HG02885 (cell line): ENCODE measurements around the gene WIZ.
A peak's percentile ranks its signal among the peaks of the same experiment; 100 is the strongest.

Source experiments
- ATAC-seq: cut with Tn5 transposase; IDR thresholded peaks from one replicate; pipeline ENCODE4 v1.9.1; 2021; ENCODE audit warnings: mild to moderate bottlenecking; ENCODE audit not compliant: unreplicated experiment, poor library complexity

WIZ gene

DNA sequence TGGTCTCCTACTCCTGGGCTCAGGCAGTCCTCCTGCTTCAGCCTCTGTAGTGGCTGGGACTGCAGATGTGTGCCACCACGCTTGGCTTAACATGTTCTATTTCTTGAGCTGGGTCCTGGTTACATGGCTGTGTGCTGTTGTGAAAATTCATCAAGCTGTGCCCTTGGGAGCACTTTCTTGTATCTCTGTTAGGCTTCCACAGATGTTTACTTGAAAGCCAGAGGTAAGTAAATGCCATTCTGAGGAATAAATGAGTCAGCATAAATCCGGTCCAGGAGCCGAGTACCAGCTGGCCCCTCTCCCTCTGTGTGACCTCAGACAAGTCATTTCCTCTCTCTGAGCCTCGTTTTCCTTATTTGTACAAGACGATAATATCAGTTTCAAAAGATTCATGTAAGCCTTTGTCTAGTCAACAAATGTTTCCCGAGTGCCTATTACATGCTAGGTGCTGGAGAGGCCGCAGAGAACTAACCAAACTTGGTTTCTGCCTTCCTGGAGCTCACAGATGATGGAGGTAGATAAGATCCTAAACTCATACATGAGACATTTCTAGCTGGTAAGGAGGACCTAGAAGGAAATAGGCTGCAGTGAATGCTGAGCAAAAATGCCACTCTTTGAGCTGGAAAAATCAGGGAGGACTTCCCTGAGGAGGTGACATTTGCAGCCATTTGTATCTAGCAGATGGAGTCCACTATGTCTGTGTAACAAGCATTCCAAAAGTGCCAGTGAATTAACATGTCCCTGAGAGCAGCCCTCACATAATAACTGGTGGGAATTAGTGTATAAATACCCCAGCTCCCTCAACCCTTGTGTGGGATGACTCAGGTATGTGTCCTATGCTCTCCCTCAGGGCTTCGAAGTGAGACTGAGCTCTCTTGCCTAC is 17.3 kb upstream of the WIZ start:
- ATAC-seq = no peak

DNA sequence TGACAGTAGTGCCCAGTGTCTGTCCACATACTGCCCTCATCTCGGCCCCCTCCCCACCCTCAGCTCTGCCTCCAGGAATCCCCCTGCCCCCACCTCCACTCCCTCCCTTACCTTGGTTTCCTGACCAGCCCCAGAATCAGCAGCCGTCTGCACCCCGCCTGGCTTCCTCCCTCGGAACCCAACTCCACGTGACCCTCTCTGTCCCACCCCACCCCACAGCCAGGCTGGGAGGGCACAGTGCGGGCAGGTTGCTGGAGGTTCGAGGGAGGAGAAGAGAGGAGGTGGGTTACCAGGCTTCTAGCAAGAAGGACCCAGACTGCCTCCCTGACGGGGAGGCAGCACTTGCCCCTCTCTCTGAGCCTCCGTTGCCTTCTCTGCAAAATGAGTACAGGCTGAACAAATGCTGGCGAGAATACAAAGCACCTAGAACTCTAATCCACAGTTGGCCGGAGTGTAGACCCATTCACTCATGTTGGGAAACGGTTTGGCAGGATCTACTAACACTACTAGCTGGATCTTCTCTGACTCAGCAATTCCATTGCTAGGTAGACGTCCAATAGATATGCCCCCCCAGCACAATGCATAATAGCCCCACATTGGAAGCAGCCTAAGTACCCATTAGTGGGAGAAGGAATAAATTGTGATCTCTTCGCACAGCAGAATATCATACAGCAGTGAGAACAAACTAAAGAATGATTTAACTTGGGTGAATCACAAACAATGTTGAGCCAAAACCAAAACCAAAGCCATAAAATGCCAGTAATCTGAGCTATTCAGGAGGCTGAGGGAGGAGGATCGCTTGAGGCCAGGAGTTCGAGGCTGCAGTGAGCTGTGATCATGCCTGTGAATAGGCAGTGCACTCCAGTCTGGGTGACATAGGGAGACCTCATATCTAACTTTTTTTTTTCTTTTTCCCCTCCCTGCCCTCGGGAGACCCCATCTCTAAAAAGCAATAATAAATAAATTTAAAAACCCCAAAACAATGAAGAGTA is 14.9 kb upstream of the WIZ start, which contains the start of gene RASAL3:
Gene RASAL3 (minus strand): TSS at position 151 of the 992 bp plus-strand sequence. CDS start 186 bp downstream, outside the sequence.
- peak; percentile 57 for ATAC-seq

DNA sequence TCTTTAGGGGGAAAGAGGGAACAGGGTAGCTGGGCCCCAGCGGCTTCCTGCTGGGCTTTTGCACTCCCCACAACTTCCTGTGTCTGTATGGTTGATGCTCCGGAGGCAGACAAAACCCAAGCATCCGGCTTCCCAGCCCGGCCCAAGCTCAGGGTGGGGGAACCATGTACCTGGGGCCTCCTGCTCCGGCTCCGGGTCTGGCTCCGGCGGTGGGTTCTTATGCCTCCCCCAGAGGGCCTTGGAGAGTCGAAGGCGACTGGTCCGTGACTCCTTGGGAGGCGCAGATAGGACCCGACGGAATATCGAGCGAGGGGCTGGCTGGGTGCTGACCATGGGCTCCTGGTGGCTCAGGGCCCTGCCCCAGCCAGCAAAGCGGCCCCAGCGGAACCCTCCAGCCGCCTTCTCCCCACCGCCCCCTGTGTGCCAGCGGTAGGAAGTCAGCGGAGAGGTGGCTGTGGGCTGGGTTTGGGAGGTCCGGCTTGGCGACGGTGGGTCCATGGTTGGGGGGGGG is 14.2 kb upstream of the WIZ start:
- peak; percentile 56 for ATAC-seq

DNA sequence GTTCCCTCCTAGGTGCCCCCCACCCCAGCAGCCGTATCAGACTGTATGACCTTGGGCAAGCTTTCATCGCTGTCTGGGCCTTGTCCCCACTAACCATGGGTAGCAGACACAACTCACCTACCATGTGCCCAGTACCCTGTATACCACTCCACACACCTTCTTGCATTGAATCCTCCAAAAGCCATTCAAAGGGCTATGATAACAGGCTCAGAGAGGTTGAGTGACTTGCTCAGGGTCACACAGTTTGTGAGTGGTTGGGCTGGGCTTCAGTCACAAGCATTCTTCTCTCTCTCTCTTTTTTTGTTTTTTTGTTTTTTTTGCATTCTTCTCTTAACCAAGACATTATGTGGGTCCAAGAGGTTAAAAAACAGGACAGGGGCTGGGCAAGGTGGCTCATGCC is 11.9 kb upstream of the WIZ start:
- no peak for ATAC-seq

DNA sequence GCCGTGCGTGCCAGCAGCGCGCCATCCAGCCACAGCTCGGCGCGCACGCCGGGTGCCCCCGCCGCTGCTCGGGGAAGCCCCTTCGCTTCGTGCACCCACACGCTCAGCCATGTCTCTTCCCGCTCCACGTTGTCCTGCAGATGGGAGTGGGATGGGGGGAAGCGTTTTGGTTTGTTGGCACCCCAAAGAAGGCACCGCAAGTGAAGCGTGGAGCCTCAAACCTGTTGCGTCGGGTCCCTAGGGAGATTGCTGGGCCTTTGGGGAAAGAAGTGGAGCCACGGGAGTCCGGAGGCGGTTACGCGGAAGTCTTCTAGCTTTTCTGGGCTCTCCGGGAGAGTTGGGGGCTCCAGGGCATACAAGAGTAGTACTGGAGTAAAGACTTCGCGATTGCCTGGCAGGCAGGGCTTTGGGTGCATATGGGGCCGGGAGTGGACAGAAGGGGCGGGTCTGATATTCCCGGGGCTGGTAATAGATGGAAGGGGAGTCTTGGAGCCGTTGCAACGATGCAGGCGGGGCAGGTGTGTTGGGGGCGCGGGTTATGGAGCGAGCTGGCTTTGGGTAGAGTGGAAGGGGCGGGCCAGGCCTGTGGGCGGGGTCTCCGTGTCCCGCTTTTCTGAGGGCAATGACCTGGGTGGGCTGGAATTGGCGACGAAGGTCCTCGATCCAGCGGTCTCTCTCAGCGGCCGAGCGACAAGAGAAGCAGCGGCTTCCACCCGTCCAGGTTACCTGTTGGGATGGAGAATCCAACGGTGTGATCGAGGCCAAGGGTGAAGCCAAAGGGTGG is 8.1 kb upstream of the WIZ start:
- ATAC-seq = no peak

DNA sequence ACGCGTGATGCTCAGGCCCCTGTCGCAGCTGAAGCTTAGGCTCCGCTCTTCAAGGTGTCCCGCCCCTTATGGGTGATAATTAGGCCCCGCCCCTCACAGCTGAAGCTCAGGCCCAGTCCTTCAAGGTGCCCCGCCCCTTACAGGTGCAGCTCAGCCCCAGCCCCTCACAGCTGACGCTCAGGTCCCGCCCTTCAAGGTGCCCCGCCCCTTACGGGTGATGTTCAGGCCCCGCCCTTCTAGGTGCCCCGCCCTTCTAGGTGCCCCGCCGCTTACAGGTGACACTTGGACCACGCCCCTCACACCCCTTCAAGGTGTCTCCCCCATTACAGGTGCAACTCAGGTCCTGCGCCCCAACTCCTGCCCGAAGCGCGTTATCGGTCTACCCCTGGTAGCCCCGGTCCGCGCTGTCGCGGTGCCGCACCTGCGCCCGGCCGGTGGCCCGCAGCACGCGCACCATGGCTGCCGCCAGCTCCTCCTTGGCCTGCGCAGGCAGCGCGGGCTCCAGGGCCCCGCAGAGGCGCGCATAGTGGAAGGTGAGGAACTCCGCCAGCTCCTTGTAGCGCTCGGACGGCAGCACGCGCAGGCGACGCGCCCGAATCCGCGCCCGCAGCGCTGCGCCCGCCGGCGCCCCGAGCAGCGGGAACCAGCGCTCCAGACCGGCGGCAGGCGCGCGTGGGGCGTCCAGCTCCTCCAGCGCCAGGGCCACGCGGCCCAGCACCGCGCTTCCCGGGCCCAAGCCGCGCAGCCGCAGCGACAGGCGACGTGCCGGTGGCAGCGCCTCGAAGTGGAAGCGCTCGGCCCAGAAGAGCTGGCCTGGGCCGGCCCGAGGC is 7.3 kb upstream of the WIZ start:
- ATAC-seq = no peak

DNA sequence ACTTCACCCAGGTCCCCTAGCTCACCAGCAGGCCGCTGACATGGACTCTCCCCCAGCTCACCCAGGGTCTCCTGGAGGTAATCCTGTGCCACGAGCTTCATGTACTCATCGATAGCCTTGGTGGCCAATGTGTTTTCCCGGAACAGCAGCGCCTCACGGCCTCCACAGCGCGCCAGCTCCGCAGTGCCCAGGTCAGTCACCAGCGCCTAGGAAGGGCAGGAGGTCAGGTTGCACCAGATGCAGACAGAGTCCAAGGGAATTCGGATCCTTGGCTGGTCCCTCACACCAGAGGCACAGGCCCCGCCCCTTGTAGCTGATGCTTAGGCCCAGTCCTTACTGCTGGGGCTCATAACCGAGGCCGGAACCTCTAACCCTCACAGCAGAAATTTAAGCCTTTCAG is 6.7 kb upstream of the WIZ start:
- ATAC-seq = no peak

DNA sequence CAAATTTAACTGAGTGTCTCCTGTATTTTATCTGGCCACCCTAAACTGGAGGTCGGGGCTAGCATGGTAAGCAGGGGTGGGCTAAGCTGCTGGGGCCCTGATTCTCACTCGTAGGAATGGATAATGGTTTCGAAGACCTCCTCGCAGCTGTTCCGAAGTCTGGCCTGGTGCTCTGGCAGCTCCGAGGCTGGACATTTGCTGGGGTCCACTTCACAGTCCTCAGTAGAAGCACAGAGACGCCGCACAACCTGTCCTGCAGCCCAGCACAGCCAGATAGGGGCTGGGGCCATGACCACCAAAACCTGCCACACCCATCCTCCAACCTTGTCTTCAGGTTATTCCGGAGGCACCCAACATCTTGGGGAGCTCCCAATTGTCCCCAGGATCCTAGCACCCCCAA is 6.2 kb upstream of the WIZ start:
- no peak for ATAC-seq

DNA sequence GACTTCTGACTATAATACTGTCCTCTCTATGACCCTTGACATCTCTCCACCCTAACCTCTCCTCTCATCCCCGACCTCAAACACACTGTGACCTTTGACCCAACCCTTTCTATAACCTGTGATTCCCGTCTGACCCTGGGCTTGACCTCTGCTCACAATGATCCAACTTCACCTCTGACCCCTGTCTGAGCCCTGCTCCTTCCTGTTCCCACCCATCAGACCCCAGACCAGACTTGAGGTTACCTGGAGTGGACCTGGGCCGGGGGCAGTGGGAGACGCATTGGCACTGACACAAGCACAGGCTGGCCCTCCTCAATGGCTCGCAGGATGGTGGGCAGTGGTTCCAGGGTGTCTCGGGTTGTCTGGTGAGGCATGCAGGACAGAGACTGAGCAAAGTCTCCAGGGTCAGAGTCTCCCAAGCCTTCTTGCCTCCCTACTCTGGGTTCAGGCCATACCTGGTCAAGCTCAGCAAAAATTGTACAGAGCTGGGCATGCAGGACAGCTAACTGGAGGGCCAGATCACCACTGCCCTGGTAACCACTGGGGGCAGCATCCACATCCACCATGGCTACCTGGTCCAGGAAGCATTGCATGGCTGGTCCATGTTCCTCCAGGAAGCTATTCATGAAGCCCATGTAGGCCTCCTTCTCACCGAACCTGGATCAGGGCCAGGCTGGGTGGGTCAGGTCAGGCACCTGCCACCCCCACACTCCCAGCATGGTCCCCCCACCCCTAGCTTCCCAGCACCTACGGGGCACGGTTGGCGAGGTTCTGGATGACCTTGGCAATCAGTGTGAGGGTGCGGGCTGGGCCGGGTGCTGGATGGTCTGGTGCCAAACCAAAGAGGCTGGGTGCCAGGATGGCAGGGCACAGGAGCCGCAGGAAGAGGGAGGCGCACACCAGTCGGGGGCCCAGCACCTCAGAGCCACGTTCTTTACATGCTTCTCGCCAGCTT is 4.4 kb upstream of the WIZ start:
- ATAC-seq = no peak

DNA sequence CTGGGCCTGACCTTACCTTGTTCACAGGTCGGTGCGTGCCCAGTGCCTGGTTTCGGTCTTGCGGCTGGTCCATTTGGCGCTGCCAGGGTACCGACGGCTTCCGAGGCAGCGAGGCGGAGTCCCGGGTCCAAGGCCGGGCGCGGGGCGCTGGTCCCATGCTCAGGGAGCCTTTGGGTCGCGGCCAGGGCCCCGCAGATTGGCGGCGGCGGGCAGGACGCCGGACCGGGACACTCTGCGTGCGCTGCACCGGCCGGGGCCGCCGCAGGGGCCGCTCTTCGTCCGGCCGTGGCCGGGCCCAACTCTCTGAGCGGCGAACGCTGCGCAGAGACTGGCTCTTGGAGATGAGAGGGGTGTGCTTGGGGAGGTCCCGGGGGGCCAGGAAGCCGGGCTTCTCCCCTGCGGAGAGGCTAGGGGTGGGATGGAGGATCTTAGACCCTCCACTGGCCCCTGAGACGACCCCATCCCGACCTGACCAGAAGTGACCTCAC is 3.4 kb upstream of the WIZ start:
- no peak for ATAC-seq

DNA sequence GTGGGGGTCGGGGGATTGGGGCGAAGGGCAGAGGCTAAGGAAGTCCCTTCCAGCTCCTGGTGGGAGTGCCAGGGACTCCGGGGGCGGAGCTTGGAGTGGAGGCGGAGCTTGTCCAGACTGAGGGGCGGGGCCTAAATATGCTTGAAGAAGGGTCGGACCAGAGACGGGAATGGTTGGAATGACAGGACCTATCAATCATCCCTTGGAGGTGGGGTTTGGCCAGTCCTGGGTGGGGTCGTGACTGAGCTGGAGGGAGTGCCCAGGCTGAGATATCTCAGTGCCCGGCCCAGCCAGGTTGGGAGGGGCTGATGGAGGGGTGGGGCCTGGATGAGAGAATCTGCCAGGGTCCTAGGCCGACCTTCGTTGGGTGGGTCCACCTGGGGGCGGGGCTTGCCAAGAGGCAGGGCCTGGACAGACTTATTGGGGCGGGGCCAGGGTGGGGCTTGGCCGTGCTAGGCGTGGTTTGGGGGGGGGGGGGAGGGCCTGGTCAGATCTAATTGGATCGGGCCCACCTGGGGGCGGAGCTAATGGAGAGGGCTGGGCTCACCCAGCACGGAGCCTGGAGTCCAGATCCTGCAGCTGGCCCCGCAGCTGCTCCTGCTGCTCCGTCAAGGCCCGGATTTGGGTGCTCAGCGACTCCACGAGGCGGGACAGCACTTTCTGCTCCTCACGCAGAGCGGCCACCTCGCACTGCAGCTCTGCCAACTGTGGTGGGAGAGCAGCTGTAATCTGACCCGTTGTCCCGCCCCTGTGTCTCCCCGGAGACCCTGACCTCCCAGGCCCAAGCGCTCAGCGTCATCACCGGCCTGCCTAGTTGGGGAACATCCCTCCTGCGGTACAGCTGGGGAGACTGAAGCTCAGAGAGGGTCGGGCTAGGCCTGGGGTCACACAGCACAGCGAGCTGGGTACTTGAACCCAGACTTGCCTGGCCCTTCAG is 2.6 kb upstream of the WIZ start:
- ATAC-seq = no peak

DNA sequence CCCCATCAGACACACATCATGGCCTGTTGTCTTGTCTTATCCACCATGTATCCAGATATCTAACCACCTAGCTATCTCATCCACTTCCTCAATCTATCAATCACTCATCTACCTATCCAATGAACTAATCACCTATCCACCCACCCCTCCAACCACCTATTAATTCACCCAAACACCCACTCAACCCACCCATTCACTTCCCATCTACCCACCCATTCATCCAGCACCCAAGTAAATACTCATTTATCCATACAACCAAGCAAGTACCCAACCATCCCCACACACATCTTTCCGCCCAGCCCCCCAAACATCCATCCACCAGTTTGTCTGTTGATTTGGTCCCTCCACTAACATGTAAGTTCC is 753 bp upstream of the WIZ start:
- ATAC-seq = no peak

DNA sequence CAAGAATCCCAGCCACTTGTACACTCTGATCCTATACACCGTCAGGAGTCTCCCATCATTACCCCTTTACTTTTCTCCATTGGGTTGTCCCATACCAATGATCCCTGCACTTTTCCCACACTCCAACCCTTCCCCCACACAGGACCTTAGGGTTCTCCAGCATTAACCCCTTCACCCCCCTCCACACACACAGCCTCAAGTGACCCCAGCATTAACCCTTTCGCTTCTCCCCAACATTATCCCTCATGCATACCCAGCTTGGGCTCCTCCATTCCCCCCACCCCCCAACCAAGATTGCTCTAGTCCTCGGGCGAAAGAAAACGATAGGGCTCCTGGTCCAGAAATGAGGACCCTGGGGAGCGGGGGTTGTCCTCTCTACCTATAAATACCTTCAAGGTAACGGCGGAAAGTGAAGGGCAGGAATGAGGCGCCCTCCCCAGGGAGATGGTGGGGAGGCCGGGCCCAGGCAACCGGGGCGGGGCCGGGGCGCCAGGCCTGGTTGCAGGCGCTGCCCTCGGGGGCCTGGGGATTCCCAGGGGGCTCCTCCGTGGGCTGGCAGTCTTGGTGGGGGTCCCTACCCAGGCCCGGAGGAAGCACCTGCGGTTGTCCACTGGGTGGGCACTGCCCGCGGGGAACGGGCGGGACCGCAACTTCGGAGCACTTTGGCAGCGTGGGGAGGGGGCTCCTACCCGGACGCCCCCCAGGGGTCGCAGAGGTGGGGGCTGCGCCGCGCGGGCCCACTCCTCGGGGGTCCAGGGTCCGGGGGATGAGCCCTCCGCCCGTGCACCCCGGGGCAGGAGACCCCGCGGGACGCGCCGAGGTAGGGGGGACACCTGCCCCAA is 757 bp downstream of the WIZ start:
- peak; percentile 19 for ATAC-seq

DNA sequence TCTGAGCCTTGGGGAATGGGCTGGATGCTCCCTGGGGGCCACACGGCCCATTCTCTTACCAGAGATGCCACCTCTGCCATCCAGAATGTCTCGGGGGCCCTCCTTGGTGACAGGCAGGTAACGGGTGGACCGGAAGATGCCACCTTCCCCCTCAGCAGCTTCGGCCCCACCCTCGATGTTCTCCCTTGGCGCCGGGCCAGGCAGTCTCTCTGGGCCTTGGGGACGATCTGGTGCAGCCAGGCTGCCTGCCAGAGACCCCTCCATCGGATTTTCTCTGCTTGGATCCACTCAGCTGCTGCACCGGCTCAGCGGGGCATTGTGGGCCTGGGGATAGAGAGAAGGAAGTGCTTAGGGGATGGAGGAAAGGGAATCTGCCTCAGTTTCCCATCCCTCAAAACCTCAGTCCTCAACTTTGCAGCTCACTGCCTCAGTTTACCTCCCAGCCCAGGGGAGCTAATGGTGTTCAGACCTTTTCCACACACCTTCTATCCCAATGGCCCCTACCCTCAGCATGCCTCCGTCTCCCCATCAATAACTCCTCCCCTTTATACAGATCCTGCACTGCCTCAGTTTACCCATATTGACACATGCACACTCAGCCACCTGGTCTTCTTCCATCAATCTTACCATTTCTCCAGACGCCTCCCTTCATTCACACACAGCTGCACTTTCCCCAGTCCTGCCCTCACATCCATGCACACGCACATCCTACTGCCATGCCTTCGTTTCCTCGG is 1.5 kb downstream of the WIZ start:
- no peak for ATAC-seq

DNA sequence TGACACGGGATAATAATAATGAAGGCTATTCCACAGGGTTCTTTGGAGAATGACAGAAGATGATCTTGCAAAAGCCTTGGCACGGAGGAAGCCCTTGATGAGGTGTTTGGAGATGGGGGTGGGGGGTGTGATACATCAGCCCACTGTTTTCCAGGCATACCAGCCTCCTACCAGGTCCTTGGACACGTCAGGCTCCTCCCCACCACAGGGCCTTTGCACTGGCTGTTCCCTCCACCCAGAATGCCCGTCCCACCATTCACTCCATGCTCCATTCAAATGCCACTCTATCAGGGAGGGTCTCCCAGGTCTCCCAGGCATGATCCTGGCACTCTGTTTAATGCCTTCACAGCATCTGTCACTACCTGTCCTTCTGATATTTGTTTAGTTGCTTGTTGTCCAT is 2.7 kb downstream of the WIZ start:
- no peak for ATAC-seq
